Vagina (tissue), 2 donors: Measurements from ENCODE around the gene SNRPB. TPM values are rescaled to one million over a fixed set of nuclear protein-coding genes. Genes with fewer than 3 reads are reported as not detected.
"Not testable (repeated sequence)": the region's sequence is repeated elsewhere in the genome, so short reads cannot be mapped to it uniquely, and the experiment has no call there.

Experiments used
- DNase-seq, 2 donors: peaks; one replicate each; pipeline ENCODE4 v3.0.0-alpha.2; 2017; ENCODE audit errors: extremely low spot score in 2 of 2
- H3K27ac ChIP-seq: fragments of 200-600 bp; sonication (generic); one replicate; pipeline ENCODE4 v1.5.1; 2019
- H3K27me3 ChIP-seq: fragments of 200-600 bp; sonication (generic); one replicate; pipeline ENCODE4 v1.5.1; 2019
- H3K36me3 ChIP-seq, 2 donors: fragments of 200-600 bp; sonication (generic); one replicate each; pipeline ENCODE4 v1.5.1; 2017 to 2019
- H3K4me1 ChIP-seq: fragments of 200-600 bp; sonication (generic); one replicate; pipeline ENCODE4 v1.5.1; 2019
- H3K4me3 ChIP-seq, 2 donors: fragments of 200-600 bp; sonication (generic); 1 replicate in 1 of 2; 2 replicates in 1 of 2; pipeline ENCODE4 v1.5.1; 2016 to 2019
- H3K9me3 ChIP-seq: fragments of 200-600 bp; sonication (generic); one replicate; pipeline ENCODE4 v1.5.1; 2019
- CTCF ChIP-seq, 3 experiments: fragments of 450-650 bp in 2 of 3; fragments of 200-600 bp in 1 of 3; sonication (generic) in 1 of 3; IDR thresholded peaks; one replicate each; pipeline ENCODE4 v1.5.1; 2017 to 2019; ENCODE audit warnings: antibody characterized with exemption in 3 of 3, mild to moderate bottlenecking in 2 of 3, moderate library complexity in 2 of 3
- POLR2A ChIP-seq, 2 donors: fragments of 450-650 bp; IDR thresholded peaks; one replicate each; pipeline ENCODE4 v1.6.1; 2017; ENCODE audit warnings: antibody characterized with exemption in 2 of 2, mild to moderate bottlenecking in 2 of 2, moderate library complexity in 2 of 2
- POLR2AphosphoS5 ChIP-seq, 2 donors: sonication (generic); formaldehyde crosslinking; IDR thresholded peaks; one replicate each; pipeline ENCODE4 v1.9.0; 2017; ENCODE audit warnings: antibody characterized with exemption in 2 of 2, mild to moderate bottlenecking in 2 of 2, low read depth in 1 of 2; ENCODE audit not compliant: insufficient read depth in 1 of 2
- intact Hi-C: fragments of 100-400 bp; cut with DNase I; formaldehyde crosslinking; loops from one replicate; pipeline ENCODE4 v1.15.1; 2023
- total RNA-seq: library from RNA; depleted of rRNA; stranded (reverse); fragments of >200 nt; gene quantifications from one replicate; pipeline ENCODE4 v1.2.3, GENCODE V29; 2016

Gene SNRPB
- total RNA-seq, 1 donor from 2014 or later: 173 TPM

DNA sequence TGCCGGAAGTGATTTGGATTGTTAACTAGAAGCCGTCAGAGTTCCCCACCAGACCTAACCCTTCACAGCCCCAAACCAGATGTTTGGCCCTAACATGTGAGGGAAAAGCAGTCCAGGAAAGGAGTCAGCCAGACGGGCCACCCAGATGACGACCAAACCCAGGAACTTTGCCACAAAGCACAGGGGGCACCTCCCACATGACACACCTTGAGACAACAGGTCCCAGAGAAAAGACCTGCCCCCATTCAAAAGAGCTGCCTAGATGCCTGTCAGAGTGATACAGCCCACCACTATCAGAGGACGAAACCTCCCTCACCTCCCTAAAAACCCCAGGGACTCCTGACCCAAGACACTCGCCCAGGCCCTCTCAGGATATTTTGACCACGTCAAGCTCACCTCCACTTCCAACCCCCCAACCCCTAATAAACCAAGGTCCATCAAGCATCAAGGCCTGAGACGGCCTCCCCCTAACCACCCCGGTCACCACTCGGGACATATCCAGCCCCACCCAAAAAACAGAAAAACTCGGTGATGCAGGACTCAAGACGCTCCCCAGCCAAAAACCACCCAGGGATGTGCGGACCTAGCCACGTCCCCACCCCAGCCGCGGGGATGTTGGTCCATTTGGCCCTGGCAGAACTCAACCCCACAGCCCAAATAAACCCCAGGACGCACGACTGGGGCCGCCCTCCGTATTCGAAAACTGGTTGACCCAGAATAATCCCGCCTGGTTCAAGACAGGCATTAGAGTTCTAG, 37.5 kb upstream of the SNRPB start:
- TF ChIP-seq POLR2A (IDR thresholded peaks at IDR 0.05): no peak
- no peak for TF ChIP-seq CTCF (IDR thresholded peaks at IDR 0.05)
- TF ChIP-seq POLR2AphosphoS5 (IDR thresholded peaks at IDR 0.05; ENCODE audit: insufficient read depth in 1 of 2, low read depth in 1 of 2): no peak
- Histone ChIP-seq H3K9me3 (no peaks in the 10 kb centered on the region), H3K27me3 (no peaks in the 10 kb centered on the region), H3K36me3 (no peaks in the 10 kb centered on the region), H3K4me1 (peaks cover 21% of the 10 kb centered on the region), H3K4me3 (peak overlapping the region; percentile 70 to 92), H3K27ac (peak overlapping the region; percentile 91)
- DNase-seq: no peak
- intact Hi-C loops: no loop called here

DNA sequence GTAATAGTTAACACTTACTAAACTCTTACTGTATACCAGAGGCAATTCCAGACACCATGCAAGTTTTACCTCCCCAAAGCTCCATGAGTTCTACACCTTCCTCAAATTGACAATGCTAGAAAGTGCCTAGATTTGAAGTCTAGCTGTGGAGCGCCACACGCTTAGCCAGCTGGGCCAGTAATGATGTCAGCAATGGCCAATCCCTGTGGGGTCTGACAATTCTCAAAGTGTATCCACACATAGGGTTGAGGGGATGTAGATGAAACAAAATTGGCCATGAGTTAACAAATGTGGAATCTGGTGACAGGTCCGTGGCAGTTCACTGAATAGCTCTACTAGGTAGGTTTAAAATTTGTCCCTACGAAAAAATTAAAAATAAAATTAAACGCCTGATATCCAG, 36.9 kb upstream of the SNRPB start:
- Histone ChIP-seq H3K4me3 (peak overlapping the region in 1 of 2 donors; percentile 70), H3K27ac (no peak overlapping the region), H3K36me3 (no peaks in the 10 kb centered on the region), H3K9me3 (no peaks in the 10 kb centered on the region), H3K27me3 (no peaks in the 10 kb centered on the region), H3K4me1 (peaks cover 21% of the 10 kb centered on the region)
- DNase-seq: no peak
- intact Hi-C loops: no loop called here
- TF ChIP-seq CTCF (IDR thresholded peaks at IDR 0.05): no peak

DNA sequence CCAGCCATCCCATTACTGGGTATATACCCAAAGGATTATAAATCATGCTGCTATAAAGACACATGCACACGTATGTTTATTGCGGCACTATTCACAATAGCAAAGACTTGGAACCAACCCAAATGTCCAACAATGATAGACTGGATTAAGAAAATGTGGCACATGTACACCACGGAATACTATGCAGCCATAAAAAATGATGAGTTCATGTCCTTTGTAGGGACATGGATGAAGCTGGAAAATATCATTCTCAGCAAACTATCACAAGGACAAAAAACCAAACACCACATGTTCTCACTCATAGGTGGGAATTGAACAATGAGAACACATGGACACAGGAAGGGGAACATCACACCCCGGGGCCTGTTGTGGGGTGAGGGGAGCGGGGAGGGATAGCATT, 35.8 kb upstream of the SNRPB start:
- H3K36me3 ChIP-seq, DNase-seq, H3K9me3 ChIP-seq, H3K4me3 ChIP-seq, intact Hi-C loops, H3K27ac ChIP-seq, H3K27me3 ChIP-seq: not testable (repeated sequence)
- peaks cover 21% of the 10 kb centered on the region for H3K4me1 ChIP-seq

DNA sequence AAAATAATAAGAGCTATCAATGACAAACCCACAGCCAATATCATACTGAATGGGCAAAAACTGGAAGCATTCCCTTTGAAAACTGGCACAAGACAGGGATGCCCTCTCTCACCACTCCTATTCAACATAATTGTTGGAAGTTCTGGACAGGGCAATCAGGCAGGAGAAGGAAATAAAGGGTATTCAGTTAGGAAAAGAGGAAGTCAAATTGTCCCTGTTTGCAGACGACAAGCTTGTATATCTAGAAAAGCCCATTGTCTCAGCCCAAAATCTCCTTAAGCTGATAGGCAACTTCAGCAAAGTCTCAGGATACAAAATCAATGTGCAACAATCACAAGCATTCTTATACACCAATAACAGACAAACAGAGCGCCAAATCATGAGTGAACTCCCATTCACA, 34.2 kb upstream of the SNRPB start:
- DNase-seq, H3K27ac ChIP-seq, H3K9me3 ChIP-seq, H3K4me3 ChIP-seq, H3K36me3 ChIP-seq, H3K27me3 ChIP-seq, intact Hi-C loops: not testable (repeated sequence)
- peaks cover 21% of the 10 kb centered on the region for H3K4me1 ChIP-seq

- DNase-seq, intact Hi-C loops: not testable (repeated sequence)
Measured at GRCh38 chr20:2502808-2503384, 32.3 kb upstream of the SNRPB start.

DNA sequence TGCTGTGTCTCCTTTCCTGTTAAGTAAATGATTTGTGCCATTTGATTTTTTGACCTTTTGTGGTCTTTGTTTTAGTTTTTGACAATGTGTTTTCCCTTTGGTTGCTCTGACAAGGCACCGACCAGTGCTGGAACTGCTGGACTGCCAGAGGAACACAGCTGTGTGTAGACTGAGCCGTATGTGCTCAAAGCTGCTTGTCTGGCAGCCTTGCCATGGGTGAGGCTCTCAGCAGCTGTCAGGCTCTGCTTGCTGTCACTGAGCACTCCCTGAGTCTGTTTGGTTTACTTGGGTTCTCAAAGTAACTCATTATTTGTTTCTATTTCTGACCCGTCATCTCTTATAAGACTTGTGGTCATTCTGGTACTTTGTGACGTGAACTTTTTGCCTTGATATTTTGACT, 15.1 kb upstream of the SNRPB start:
- Histone ChIP-seq H3K9me3 (no peaks in the 10 kb centered on the region), H3K4me1 (no peaks in the 10 kb centered on the region), H3K36me3 (peaks cover 0 to 57% of the 10 kb centered on the region in 2 donors), H3K4me3 (no peak overlapping the region), H3K27ac (no peak overlapping the region), H3K27me3 (no peaks in the 10 kb centered on the region)
- TF ChIP-seq POLR2AphosphoS5 (IDR thresholded peaks at IDR 0.05; ENCODE audit: insufficient read depth in 1 of 2, low read depth in 1 of 2) (no peak), POLR2A (IDR thresholded peaks at IDR 0.05) (no peak), CTCF (IDR thresholded peaks at IDR 0.05) (no peak)
- DNase-seq: no peak
- intact Hi-C loops: no loop called here

More at GRCh38 chr20:2502808-2503384, 32.3 kb upstream of the SNRPB start:
- not testable (repeated sequence) for H3K9me3 ChIP-seq, H3K27me3 ChIP-seq, H3K4me1 ChIP-seq, H3K27ac ChIP-seq, H3K4me3 ChIP-seq
- peaks cover 0 to 24% of the 10 kb centered on the region in 2 donors for H3K36me3 ChIP-seq
